ENCODE measurements around the gene LBX2. TPM values are rescaled to one million over a fixed set of nuclear protein-coding genes. Genes with fewer than 3 reads are reported as not detected.
"Not testable (repeated sequence)": the region's sequence is repeated elsewhere in the genome, so short reads cannot be mapped to it uniquely, and the experiment has no call there.

Gene LBX2
- total RNA-seq, 1 experiment from 2014 or later: 0.97 TPM

- DNase-seq (ENCODE audit: low read depth): peak; percentile 95
Measured at GRCh38 chr2:74482801-74483674, 16.4 kb downstream of the LBX2 start, which contains the start of the genes CCDC142 and TTC31. CCDC142 (minus strand) TSS chr2:74482998; CDS start chr2:74482837, 161 bp downstream. TTC31 (plus strand) TSS chr2:74483081; CDS start chr2:74483096, 15 bp downstream.

- DNase-seq (ENCODE audit: low read depth): no peak
Measured at GRCh38 chr2:74481961-74482800, 17.2 kb downstream of the LBX2 start.

GRCh38 chr2:74481431-74481830 is 18.0 kb downstream of the LBX2 start:
- DNase-seq (ENCODE audit: low read depth): no peak

GRCh38 chr2:74474899-74475298 is 24.5 kb downstream of the LBX2 start:
- no peak for DNase-seq (ENCODE audit: low read depth)

GRCh38 chr2:74474481-74474880 is 24.9 kb downstream of the LBX2 start:
- no peak for DNase-seq (ENCODE audit: low read depth)

GRCh38 chr2:74472945-74473258 is 26.5 kb downstream of the LBX2 start:
- no peak for DNase-seq (ENCODE audit: low read depth)

GRCh38 chr2:74472086-74472944 is 27.1 kb downstream of the LBX2 start, which contains the start of gene MRPL53:
MRPL53 (minus strand) TSS chr2:74472680; CDS start chr2:74472660, 20 bp downstream.
- peak; percentile 97 for DNase-seq (ENCODE audit: low read depth)

GRCh38 chr2:74471332-74472065 is 27.9 kb downstream of the LBX2 start:
- DNase-seq (ENCODE audit: low read depth): no peak

- not testable (repeated sequence) for DNase-seq (ENCODE audit: low read depth)
Measured at GRCh38 chr2:74470742-74471141, 28.7 kb downstream of the LBX2 start.

- no peak for DNase-seq (ENCODE audit: low read depth)
Measured at GRCh38 chr2:74464406-74464805, 35.0 kb downstream of the LBX2 start.

- DNase-seq (ENCODE audit: low read depth): no peak
Measured at GRCh38 chr2:74462786-74463105, 36.7 kb downstream of the LBX2 start.

- no peak for DNase-seq (ENCODE audit: low read depth)
Measured at GRCh38 chr2:74462054-74462785, 37.2 kb downstream of the LBX2 start.

- DNase-seq (ENCODE audit: low read depth): no peak
Measured at GRCh38 chr2:74461187-74462053, 38.0 kb downstream of the LBX2 start.

- not testable (repeated sequence) for DNase-seq (ENCODE audit: low read depth)
Measured at GRCh38 chr2:74460187-74460586, 39.2 kb downstream of the LBX2 start.

GRCh38 chr2:74459503-74460118 is 39.8 kb downstream of the LBX2 start:
- DNase-seq (ENCODE audit: low read depth): not testable (repeated sequence)

- DNase-seq (ENCODE audit: low read depth): no peak
Measured at GRCh38 chr2:74458938-74459363, 40.5 kb downstream of the LBX2 start.

GRCh38 chr2:74458132-74458937 is 41.1 kb downstream of the LBX2 start, which contains the start of gene WBP1:
WBP1 (plus strand) TSS chr2:74458438; CDS start chr2:74458603, 165 bp downstream.
- DNase-seq (ENCODE audit: low read depth): peak; percentile 100
